GM12878 (cell line): ENCODE measurements around the gene ATP6V1G1. TPM values are rescaled to one million over a fixed set of nuclear protein-coding genes. Genes with fewer than 3 reads are reported as not detected.
"Not testable (repeated sequence)": the region's sequence is repeated elsewhere in the genome, so short reads cannot be mapped to it uniquely, and the experiment has no call there.

ENCODE experiments used
- ATAC-seq: fragments of 200-7000 bp; cut with Tn5 transposase; 3 replicates; pipeline ENCODE4 v1.9.1; 2020; ENCODE audit warnings: mild to moderate bottlenecking, moderate library complexity
- BruUV-seq: library from RNA; stranded (reverse); fragments of 400-500 nt; replicated peaks from 2 replicates; lab custom pipeline; 2021; lab: Mats Ljungman, UMichigan
- CTCF ChIA-PET: fragments of 300-600 bp; sonication (Branson Sonifier 250); formaldehyde crosslinking; extraction: SDS; loops from one replicate; lab custom pipeline; 2021; ENCODE audit warnings: inconsistent platforms; lab: Yijun Ruan, JAX
- POLR2A ChIA-PET: fragments of 350-600 bp; formaldehyde crosslinking; extraction: SDS; loops from one replicate; lab custom pipeline; 2021; ENCODE audit warnings: inconsistent platforms; lab: Charles Lee
- RAD21 ChIA-PET: fragments of 300-600 bp; sonication (Branson Sonifier 250); formaldehyde crosslinking; loops from one replicate; lab custom pipeline; 2023; ENCODE audit warnings: antibody characterized with exemption; ENCODE audit not compliant: unreplicated experiment; lab: Charles Lee
- SMC1A ChIA-PET: fragments of 300-600 bp; sonication (Branson Sonifier 250); formaldehyde crosslinking; loops from one replicate; lab custom pipeline; 2023; ENCODE audit not compliant: unreplicated experiment, uncharacterized antibody; lab: Charles Lee
- DNase-seq: peaks from one replicate; pipeline ENCODE4 v3.0.0-alpha.2; 2011; ENCODE audit warnings: low read depth, low spot score
- FAIRE-seq: peaks from 3 replicates; lab custom pipeline; 2011; peaks lifted over from hg19 to GRCh38; lab: Jason Lieb, UNC
- H2AFZ ChIP-seq: 2 replicates; pipeline ENCODE4 v1.6.0; 2011; ENCODE audit warnings: low read depth, low read length, control low read depth; ENCODE audit not compliant: control insufficient read depth
- H3K27ac ChIP-seq: 2 replicates; pipeline ENCODE4 v1.5.1; 2011; ENCODE audit warnings: control low read depth; ENCODE audit not compliant: control insufficient read depth, insufficient read depth
- H3K27me3 ChIP-seq, 2 experiments: replicated peaks in 1 of 2; 2 replicates each; pipeline versions ENCODE4 v1.6.0 to v1.6.1; 2011; ENCODE audit warnings: low read length in 1 of 2; ENCODE audit not compliant: control insufficient read depth in 2 of 2, insufficient read depth in 2 of 2
- H3K36me3 ChIP-seq, 2 experiments: 2 replicates each; pipeline ENCODE4 v1.5.1; 2011; ENCODE audit warnings: low read length in 1 of 2; ENCODE audit not compliant: control insufficient read depth in 2 of 2, insufficient read depth in 2 of 2
- H3K4me1 ChIP-seq: 2 replicates; pipeline ENCODE4 v1.6.1; 2011; ENCODE audit warnings: mild to moderate bottlenecking, low read length, moderate library complexity, mixed read lengths; ENCODE audit not compliant: control insufficient read depth, insufficient read depth
- H3K4me2 ChIP-seq: 2 replicates; pipeline ENCODE4 v1.6.0; 2011; ENCODE audit warnings: control low read depth; ENCODE audit not compliant: control insufficient read depth, insufficient read depth
- H3K4me3 ChIP-seq: fragments of 200-600 bp; sonication (generic); 2 replicates; pipeline ENCODE4 v1.5.1; 2016
- H3K79me2 ChIP-seq: 2 replicates; pipeline ENCODE4 v1.6.0; 2011; ENCODE audit warnings: low read length; ENCODE audit not compliant: control insufficient read depth, insufficient read depth
- H3K9ac ChIP-seq: 2 replicates; pipeline ENCODE4 v1.8.0; 2011; ENCODE audit warnings: low read length, control low read depth, mixed read lengths; ENCODE audit not compliant: control insufficient read depth, insufficient read depth
- H3K9me3 ChIP-seq: replicated peaks from 3 replicates; pipeline ENCODE4 v1.5.1; 2011; ENCODE audit warnings: mild to moderate bottlenecking, low read length; ENCODE audit not compliant: control insufficient read depth, insufficient read depth
- H4K20me1 ChIP-seq: 2 replicates; pipeline ENCODE4 v1.6.0; 2011; ENCODE audit not compliant: control insufficient read depth, insufficient read depth
- WGBS: methylation state at CpG from one replicate; pipeline ENCODE4 v1.1.6; 2016; ENCODE audit warnings: low lambda C conversion rate; ENCODE audit not compliant: insufficient replicate concordance, insufficient coverage; ENCODE audit errors: missing lambda C conversion rate; 5-methylcytosine and 5-hydroxymethylcytosine counted together
- in situ Hi-C: fragments of 300-500 bp; cut with MboI; formaldehyde crosslinking; loops from 9 replicates; pipeline ENCODE4 v1.14.3; 2018; ENCODE audit warnings: mixed read lengths
- intact Hi-C: fragments of 100-400 bp; cut with micrococcal nuclease; formaldehyde crosslinking; loops from one replicate; pipeline ENCODE4 v1.14.2; 2022; ENCODE audit not compliant: unreplicated experiment
- polyA plus RNA-seq, 11 experiments: library from polyadenylated mRNA; depleted of rRNA in 4 of 11; unstranded in 6 of 11; stranded (reverse) in 5 of 11; fragments of >200 nt; fragmentation: Nextera tagmentation in 4 of 11; fragmentation: Illumina TruSeq in 1 of 11; extraction: Ambion mirVana in 4 of 11; extraction: Trizol in 1 of 11; gene quantifications; 1 replicate in 1 of 11; 2 replicates in 10 of 11; pipeline versions ENCODE4 v1.2.1 to v1.2.3, GENCODE V29; 2011 to 2016; ENCODE audit warnings: inconsistent platforms in 2 of 11, missing spikeins in 2 of 11, low read depth in 1 of 11
- total RNA-seq, 4 experiments: library from RNA; depleted of rRNA in 3 of 4; stranded (reverse); fragments of >200 nt in 3 of 4; fragmentation: Illumina TruSeq in 1 of 4; extraction: Trizol in 1 of 4; gene quantifications; 2 replicates each; pipeline versions ENCODE4 v1.2.1 to v1.2.3, GENCODE V29; 2013 to 2021
- TF ChIP-seq, protein P1 (sequence below): fragments of 450-650 bp; IDR thresholded peaks from 2 replicates; pipeline ENCODE4 v1.6.1; 2017; ENCODE audit warnings: mild to moderate bottlenecking, low read depth, inconsistent platforms; ENCODE audit not compliant: poor library complexity, severe bottlenecking

The ATP6V1G1 gene
- total and polyA plus RNA-seq, 10 of the 15 experiments (the other 5 are each of a cell fraction or from before 2014, with no cell fraction given), result 34.2 to 204 (median 82.5) TPM

DNA sequence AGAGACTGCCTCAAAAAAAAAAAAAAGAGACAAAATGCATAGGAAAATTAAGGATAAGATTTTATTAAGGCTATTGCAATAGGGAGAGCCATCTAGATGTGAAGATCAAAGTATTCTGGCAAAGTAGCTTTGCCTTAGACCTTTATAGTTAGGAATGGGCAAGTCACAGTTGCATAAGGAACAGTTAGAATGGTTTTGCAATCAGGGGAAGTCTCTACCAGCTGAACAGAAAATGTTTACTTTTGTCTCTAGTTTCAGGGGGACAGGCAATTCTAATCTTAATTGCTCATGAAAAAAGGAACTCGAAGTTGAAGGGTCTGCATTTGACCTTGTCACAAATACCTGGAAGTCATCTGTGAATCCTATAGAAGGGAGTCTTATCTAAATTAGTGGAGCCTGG lies 13.1 kb upstream of the ATP6V1G1 start (continued):
- TF ChIP-seq, protein P1, sequence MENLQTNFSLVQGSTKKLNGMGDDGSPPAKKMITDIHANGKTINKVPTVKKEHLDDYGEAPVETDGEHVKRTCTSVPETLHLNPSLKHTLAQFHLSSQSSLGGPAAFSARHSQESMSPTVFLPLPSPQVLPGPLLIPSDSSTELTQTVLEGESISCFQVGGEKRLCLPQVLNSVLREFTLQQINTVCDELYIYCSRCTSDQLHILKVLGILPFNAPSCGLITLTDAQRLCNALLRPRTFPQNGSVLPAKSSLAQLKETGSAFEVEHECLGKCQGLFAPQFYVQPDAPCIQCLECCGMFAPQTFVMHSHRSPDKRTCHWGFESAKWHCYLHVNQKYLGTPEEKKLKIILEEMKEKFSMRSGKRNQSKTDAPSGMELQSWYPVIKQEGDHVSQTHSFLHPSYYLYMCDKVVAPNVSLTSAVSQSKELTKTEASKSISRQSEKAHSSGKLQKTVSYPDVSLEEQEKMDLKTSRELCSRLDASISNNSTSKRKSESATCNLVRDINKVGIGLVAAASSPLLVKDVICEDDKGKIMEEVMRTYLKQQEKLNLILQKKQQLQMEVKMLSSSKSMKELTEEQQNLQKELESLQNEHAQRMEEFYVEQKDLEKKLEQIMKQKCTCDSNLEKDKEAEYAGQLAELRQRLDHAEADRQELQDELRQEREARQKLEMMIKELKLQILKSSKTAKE, result no peak

DNA sequence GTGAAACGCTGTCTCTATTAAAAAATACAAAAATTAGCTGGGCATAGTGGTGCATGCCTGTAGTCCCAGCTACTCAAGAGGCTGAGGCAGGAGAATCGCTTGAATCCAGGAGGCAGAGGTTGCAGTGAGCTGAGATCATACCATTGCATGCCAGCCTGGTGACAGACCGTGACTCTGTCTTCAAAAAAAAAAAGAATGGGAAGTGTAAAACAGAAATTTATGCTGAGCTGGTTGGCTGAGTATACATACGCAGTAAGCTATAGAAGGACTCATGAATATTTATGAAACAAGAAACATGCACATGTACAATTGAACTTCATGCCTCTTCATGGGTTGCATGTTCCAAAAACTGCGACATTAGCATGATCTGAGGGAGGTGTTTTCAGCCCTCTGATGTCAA lies 10.8 kb upstream of the ATP6V1G1 start:
- H2AFZ ChIP-seq, DNase-seq, H3K9me3 ChIP-seq, H4K20me1 ChIP-seq, H3K4me1 ChIP-seq, FAIRE-seq, H3K36me3 ChIP-seq, H3K27ac ChIP-seq, BruUV-seq, H3K27me3 ChIP-seq, H3K4me3 ChIP-seq, ATAC-seq, H3K79me2 ChIP-seq, POLR2A ChIA-PET, in situ Hi-C loops, H3K4me2 ChIP-seq, intact Hi-C loops, H3K9ac ChIP-seq: not testable (repeated sequence)
- ChIA-PET RAD21 (interaction anchor here (0.7 to 1.4 kb wide), 3 partner anchors 11 to 142 kb away, joined by 3 read pairs; partner anchors contain the start of gene ATP6V1G1), SMC1A (interaction anchor here (0.6 to 2.3 kb wide), 4 partner anchors 8 to 406 kb away, joined by 3 to 6 read pairs (median 3); partner anchors contain the start of gene ATP6V1G1), CTCF (interaction anchor here (0.6 to 1.9 kb wide), 4 partner anchors 11 to 76 kb away, joined by 3 to 6 read pairs (median 4); partner anchors contain the start of gene ATP6V1G1)
- 31% methylated on average over 5 of the region's 5 CpGs for WGBS

DNA sequence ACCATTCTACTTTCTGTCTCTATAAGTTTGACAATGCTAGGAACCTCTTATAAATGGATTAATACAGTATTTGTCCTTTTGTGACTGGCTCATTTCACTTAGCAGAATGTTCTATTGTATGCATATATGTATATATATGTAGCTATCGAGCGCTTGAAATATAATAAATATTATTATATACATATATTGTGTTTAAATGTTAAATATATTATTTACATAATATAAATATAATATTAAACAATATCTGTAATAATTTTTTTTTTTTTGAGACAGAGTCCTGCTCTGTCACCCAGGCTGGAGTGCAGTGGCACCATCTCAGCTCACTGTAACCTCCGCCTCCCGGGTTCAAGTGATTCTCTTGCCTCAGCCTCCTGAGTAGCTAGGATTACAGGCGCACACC lies 9.4 kb upstream of the ATP6V1G1 start:
- intact Hi-C loops, in situ Hi-C loops, H3K4me3 ChIP-seq, CTCF ChIA-PET, H3K4me2 ChIP-seq, H3K79me2 ChIP-seq, DNase-seq, H3K27ac ChIP-seq, H3K9me3 ChIP-seq, H3K9ac ChIP-seq, FAIRE-seq, RAD21 ChIA-PET, H4K20me1 ChIP-seq, H3K4me1 ChIP-seq, H2AFZ ChIP-seq, H3K36me3 ChIP-seq, ATAC-seq, BruUV-seq, POLR2A ChIA-PET, H3K27me3 ChIP-seq: not testable (repeated sequence)
- SMC1A ChIA-PET, result interaction anchor here (0.7 to 2.3 kb wide), 3 partner anchors 10 to 142 kb away, joined by 4 to 6 read pairs (median 4); partner anchors contain the start of gene ATP6V1G1
- 63% methylated on average over 5 of the region's 5 CpGs for WGBS
